NCI-H1092 treated with DMSO at 0.1 percent for 48 hours (cell line): ENCODE measurements around the gene DLG1.

Experiments used
- DNase-seq: peaks from one replicate; lab custom pipeline; 2025; lab: John Stamatoyannopoulos, UW

The DLG1 gene

DNA sequence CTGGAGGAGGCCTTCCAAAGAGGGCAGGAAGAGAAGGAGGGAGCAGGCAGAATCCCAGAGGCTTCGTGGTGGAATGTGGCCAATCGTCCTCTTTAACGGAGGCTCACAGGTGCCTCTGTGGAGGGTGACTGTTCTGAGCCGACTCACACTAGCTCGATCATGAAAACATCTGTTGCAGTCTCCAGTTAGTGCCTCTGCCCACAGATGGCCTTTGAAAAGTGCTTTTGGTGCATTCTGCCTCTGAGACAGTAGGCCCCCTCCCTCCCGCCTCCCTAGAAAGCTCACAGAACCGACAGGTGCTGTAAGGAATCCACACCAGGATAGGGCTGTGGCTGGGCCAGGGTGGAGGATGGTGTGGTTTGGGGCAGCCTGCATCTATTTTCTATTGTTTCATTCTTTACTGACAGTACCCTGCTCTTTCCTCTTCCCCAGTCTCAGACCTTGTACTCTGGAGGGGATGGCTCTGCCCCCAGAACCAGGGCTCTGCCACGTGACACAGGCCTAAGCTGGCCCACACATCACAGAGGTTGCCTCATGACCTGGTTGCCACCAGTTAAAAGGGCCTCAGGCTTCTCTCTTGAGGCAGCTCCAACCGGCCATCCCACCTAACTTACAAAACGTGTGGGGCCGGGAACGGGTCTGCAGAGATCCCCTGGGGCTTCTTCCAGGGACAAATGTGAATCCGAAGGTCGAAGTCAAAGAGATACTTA is 302.6 kb downstream of the DLG1 start:
- no peak for DNase-seq

DNA sequence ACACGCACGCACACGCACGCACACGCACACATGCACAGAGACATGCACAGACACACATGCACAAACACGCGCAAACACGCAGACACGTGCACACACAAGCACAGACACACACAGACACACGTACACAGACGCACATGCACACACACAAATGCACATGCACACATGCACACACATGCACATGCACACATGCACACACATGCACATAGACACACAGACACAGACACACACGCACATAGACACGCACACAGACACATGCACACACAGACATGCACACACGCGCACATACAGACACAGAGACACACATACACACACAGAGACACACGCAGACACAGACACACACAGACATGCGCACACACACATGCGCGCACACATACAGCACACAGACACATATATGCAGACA is 303.4 kb downstream of the DLG1 start:
- DNase-seq = no peak

DNA sequence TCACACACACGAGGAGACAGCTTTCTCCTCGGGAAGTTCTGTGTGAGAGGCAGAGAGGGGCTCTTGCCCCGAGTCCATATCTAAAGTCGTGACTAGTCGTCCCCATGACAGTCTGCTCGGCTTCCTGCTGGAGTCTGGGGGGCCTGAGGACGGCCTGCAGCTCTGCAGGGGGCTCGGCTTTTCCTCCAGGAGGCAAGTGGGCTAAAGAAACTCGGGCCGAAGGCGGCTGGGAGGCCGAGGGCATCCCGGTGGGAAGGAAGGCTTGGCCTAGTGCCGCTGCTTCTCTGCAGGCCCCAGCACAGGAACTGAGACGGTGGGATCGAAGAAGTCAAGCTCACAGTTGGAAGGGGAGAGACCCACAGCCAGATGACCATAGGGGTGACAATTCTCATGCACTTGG is 304.4 kb downstream of the DLG1 start:
- DNase-seq = no peak
